C1 segment of cervical spinal cord (tissue), 14 donors: ENCODE measurements around the gene HELZ2.
"Not testable (repeated sequence)": the region's sequence is repeated elsewhere in the genome, so short reads cannot be mapped to it uniquely, and the experiment has no call there.

Experiments used
- DNase-seq, 14 donors: peaks; one replicate each; lab custom pipeline; 2025; lab: John Stamatoyannopoulos, UW

Gene HELZ2

GRCh38 chr20:63579017-63579694, 5.1 kb upstream of the HELZ2 start:
- no peak for DNase-seq

- no peak for DNase-seq
Measured at GRCh38 chr20:63578224-63579016, 4.4 kb upstream of the HELZ2 start.

GRCh38 chr20:63577317-63577894, 3.4 kb upstream of the HELZ2 start:
- peak in 7 of 14 donors; percentile 6 to 35 (median 18) for DNase-seq

- DNase-seq, result no peak
Measured at GRCh38 chr20:63576311-63576710, 2.3 kb upstream of the HELZ2 start.

- no peak for DNase-seq
Measured at GRCh38 chr20:63574829-63575743, 1.0 kb upstream of the HELZ2 start.

- no peak for DNase-seq
Measured at GRCh38 chr20:63573647-63574131, 350 bp downstream of the HELZ2 start.

GRCh38 chr20:63572788-63573646, 1.0 kb downstream of the HELZ2 start:
- DNase-seq, result no peak

- no peak for DNase-seq
Measured at GRCh38 chr20:63572071-63572787, 1.8 kb downstream of the HELZ2 start.

- not testable (repeated sequence) for DNase-seq
Measured at GRCh38 chr20:63571087-63571478, 3.0 kb downstream of the HELZ2 start.

GRCh38 chr20:63570281-63571086, 3.6 kb downstream of the HELZ2 start:
- DNase-seq, result no peak

GRCh38 chr20:63568986-63569949, 4.8 kb downstream of the HELZ2 start:
- DNase-seq, result no peak

GRCh38 chr20:63568170-63568981, 5.7 kb downstream of the HELZ2 start:
- no peak for DNase-seq

- peak in 7 of 14 donors; percentile 4 to 33 (median 19) for DNase-seq
Measured at GRCh38 chr20:63567386-63568169, 6.5 kb downstream of the HELZ2 start.

- no peak for DNase-seq
Measured at GRCh38 chr20:63567136-63567385, 7.0 kb downstream of the HELZ2 start.

GRCh38 chr20:63566395-63567135, 7.5 kb downstream of the HELZ2 start:
- DNase-seq, result no peak
